Transverse colon (tissue), 4 donors: ENCODE measurements around the gene EIF5AL1.

Experiments used
- POLR2A ChIP-seq: fragments of 450-650 bp; IDR thresholded peaks from one replicate; pipeline ENCODE4 v1.6.1; 2016; ENCODE audit warnings: antibody characterized with exemption, mild to moderate bottlenecking, moderate library complexity
- POLR2AphosphoS5 ChIP-seq, 3 donors: sonication (generic); formaldehyde crosslinking; IDR thresholded peaks; one replicate each; pipeline ENCODE4 v1.6.1; 2016; ENCODE audit warnings: antibody characterized with exemption in 3 of 3
- TF ChIP-seq, protein P1 (sequence below), 5 experiments: fragments of 200-600 bp in 3 of 5; fragments of 450-650 bp in 2 of 5; sonication (generic) in 3 of 5; IDR thresholded peaks; 1 replicate in 2 of 5; 2 replicates in 3 of 5; pipeline ENCODE4 v1.5.1; 2016 to 2017; ENCODE audit warnings: antibody characterized with exemption in 5 of 5, inconsistent platforms in 3 of 5, mild to moderate bottlenecking in 2 of 5, moderate library complexity in 1 of 5

DNA sequence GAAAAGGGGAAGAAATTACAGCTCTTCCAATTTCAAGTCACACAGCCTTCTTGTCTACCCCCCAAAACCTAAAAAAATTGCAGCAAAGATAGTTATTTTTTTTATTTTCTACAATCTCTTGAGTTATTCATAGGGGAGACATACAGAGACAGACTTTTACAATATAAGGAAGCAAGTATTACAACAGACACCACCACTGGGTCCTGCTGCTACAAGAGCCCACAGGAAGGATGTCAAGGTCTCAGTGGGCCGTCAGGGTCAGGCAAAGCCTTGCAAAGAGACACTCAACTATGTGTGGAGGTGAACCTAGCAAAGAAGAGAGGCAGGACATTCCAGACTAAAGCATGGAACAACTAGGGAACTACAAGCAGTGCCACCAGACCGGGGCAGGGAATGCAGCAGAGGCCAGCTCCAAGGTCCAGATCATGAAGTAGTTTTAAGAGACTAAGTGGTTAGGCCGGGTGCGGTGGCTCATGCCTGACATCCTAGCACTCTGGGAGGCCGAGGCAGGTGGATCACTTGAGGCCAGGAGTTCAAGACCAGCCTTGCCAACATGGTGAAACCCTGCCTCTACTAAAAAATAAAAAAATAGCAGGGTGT lies 38.7 kb upstream of the EIF5AL1 start:
- TF ChIP-seq, protein P1, sequence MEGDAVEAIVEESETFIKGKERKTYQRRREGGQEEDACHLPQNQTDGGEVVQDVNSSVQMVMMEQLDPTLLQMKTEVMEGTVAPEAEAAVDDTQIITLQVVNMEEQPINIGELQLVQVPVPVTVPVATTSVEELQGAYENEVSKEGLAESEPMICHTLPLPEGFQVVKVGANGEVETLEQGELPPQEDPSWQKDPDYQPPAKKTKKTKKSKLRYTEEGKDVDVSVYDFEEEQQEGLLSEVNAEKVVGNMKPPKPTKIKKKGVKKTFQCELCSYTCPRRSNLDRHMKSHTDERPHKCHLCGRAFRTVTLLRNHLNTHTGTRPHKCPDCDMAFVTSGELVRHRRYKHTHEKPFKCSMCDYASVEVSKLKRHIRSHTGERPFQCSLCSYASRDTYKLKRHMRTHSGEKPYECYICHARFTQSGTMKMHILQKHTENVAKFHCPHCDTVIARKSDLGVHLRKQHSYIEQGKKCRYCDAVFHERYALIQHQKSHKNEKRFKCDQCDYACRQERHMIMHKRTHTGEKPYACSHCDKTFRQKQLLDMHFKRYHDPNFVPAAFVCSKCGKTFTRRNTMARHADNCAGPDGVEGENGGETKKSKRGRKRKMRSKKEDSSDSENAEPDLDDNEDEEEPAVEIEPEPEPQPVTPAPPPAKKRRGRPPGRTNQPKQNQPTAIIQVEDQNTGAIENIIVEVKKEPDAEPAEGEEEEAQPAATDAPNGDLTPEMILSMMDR (IDR thresholded peaks at IDR 0.05): no peak
- no peak for TF ChIP-seq POLR2AphosphoS5 (IDR thresholded peaks at IDR 0.05)
- TF ChIP-seq POLR2A: no peak
